H1 (cell line): ENCODE measurements around the gene ADCY9.

Experiments used
- BRCA1 ChIP-seq: IDR thresholded peaks from 2 replicates; pipeline ENCODE4 v1.6.1; 2012; ENCODE audit warnings: low read depth, low read length, improper control_type of control experiment
- CTCF ChIP-seq, 3 experiments: IDR thresholded peaks; 1 replicate in 2 of 3; 2 replicates in 1 of 3; pipeline versions ENCODE4 v1.5.1 to v1.6.1; 2011; ENCODE audit warnings: low read length in 3 of 3, mild to moderate bottlenecking in 3 of 3, inconsistent platforms in 2 of 3, low read depth in 1 of 3, moderate library complexity in 1 of 3; ENCODE audit not compliant: insufficient read depth in 1 of 3; ENCODE audit errors: control extremely low read depth in 1 of 3
- EP300 ChIP-seq, 2 experiments: IDR thresholded peaks; 1 replicate in 1 of 2; 2 replicates in 1 of 2; pipeline ENCODE4 v1.6.1; 2011 to 2012; ENCODE audit warnings: low read depth in 2 of 2, low read length in 2 of 2, mild to moderate bottlenecking in 2 of 2, borderline replicate concordance in 1 of 2, inconsistent platforms in 1 of 2, moderate library complexity in 1 of 2
- EZH2 ChIP-seq: fragments of 200-600 bp; sonication (generic); IDR thresholded peaks from 2 replicates; pipeline ENCODE4 v1.7.1; 2012; ENCODE audit warnings: low read depth, mild to moderate bottlenecking, moderate library complexity, low read length, inconsistent platforms; ENCODE audit not compliant: severe bottlenecking
- FOSL1 ChIP-seq: IDR thresholded peaks from 2 replicates; pipeline ENCODE4 v1.6.1; 2011; ENCODE audit warnings: mild to moderate bottlenecking, low read depth, low read length, moderate library complexity; ENCODE audit not compliant: insufficient read depth
- GTF2F1 ChIP-seq: IDR thresholded peaks from 2 replicates; pipeline ENCODE4 v1.6.1; 2012; ENCODE audit warnings: low read depth, low read length, improper control_type of control experiment, borderline replicate concordance
- JUN ChIP-seq: IDR thresholded peaks from 2 replicates; pipeline ENCODE4 v1.6.1; 2011; ENCODE audit warnings: low read depth, mild to moderate bottlenecking, improper control_type of control experiment, low read length
- PHF8 ChIP-seq: fragments of 200-600 bp; sonication (generic); conservative IDR thresholded peaks from 2 replicates; pipeline ENCODE4 v1.7.1; 2012; ENCODE audit warnings: low read depth, mild to moderate bottlenecking, inconsistent platforms, low read length, moderate library complexity
- POLR2A ChIP-seq, 2 experiments: IDR thresholded peaks; 1 replicate in 1 of 2; 2 replicates in 1 of 2; pipeline ENCODE4 v1.6.1; 2011; ENCODE audit warnings: low read depth in 2 of 2, low read length in 2 of 2, mild to moderate bottlenecking in 2 of 2; ENCODE audit errors: control extremely low read depth in 1 of 2
- SP1 ChIP-seq: IDR thresholded peaks from 2 replicates; pipeline ENCODE4 v1.6.1; 2011; ENCODE audit warnings: low read depth, low read length
- SRF ChIP-seq: IDR thresholded peaks from 2 replicates; pipeline ENCODE4 v1.6.1; 2011; ENCODE audit warnings: mild to moderate bottlenecking, low read depth, low read length, moderate library complexity
- TF ChIP-seq, protein P1 (sequence below): IDR thresholded peaks from 2 replicates; pipeline ENCODE4 v1.6.1; 2011; ENCODE audit warnings: low read length, improper control_type of control experiment

GRCh38 chr16:4064950-4065352 is 51.3 kb downstream of the ADCY9 start:
- TF ChIP-seq EP300 (IDR thresholded peaks at IDR 0.05; ENCODE audit: borderline replicate concordance in 1 of 2, low read depth in 2 of 2, low read length in 2 of 2): no peak
- TF ChIP-seq CTCF (IDR thresholded peaks at IDR 0.05; ENCODE audit: control extremely low read depth in 1 of 3, insufficient read depth in 1 of 3, low read depth in 1 of 3, low read length in 3 of 3): no peak
- no peak for TF ChIP-seq SRF
- TF ChIP-seq SP1: no peak
- no peak for TF ChIP-seq JUN
- TF ChIP-seq, protein P1, sequence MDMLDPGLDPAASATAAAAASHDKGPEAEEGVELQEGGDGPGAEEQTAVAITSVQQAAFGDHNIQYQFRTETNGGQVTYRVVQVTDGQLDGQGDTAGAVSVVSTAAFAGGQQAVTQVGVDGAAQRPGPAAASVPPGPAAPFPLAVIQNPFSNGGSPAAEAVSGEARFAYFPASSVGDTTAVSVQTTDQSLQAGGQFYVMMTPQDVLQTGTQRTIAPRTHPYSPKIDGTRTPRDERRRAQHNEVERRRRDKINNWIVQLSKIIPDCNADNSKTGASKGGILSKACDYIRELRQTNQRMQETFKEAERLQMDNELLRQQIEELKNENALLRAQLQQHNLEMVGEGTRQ: no peak
- TF ChIP-seq BRCA1: no peak
- TF ChIP-seq FOSL1: no peak
- TF ChIP-seq PHF8: no peak
- TF ChIP-seq POLR2A (IDR thresholded peaks at IDR 0.05; ENCODE audit: control extremely low read depth in 1 of 2, low read depth in 2 of 2, low read length in 2 of 2): no peak
- no peak for TF ChIP-seq EZH2
- TF ChIP-seq GTF2F1: no peak
